ENCODE results near the gene IFT25.
"Not testable (repeated sequence)": the region's sequence is repeated elsewhere in the genome, so short reads cannot be mapped to it uniquely, and the experiment has no call there.

The IFT25 gene

DNA sequence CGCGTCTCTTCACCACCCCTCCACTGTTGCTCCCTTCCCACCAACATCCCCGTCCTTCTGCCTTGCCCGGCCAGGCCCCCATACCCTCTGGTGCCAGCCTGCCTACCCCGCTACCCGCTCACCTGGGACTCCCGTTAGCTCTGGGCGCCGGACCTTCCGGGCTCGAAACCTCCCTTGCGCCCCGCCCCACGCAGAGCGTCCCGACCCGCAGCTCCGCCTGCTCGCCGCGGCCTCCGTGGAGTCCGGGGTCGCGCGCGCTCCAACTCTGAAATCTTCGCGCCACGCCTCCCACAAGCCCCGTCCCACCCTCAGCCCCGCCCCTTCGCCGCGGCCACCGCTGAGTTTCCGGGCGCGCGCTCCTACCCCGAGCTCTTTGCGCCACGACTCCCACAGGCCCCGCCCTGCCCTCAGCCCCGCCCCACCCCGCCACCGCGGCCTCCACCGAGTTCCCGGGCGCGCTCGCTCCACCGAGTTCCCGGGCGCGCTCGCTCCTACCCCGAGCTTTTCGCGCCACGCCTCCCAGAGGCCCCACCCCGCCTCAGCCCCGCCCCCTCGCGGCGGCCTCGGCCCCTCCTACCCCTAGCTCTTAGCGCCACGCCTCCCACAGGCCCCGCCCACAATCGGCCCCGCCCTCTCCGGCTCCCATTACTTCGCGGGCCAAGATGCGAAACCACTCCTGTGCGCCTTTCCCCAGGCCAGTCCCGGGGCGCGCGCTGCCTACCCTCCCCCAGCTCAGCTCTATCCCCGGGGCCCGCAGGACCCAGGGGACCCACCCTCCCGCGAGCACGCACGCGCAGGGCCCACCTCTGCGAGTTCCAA, at the start of gene IFT25:
IFT25 (minus strand) TSS at position 267 of the 819 bp plus-strand sequence. CDS start 5,617 bp downstream, outside the sequence.
- DNase-seq = peak; percentile 79

DNA sequence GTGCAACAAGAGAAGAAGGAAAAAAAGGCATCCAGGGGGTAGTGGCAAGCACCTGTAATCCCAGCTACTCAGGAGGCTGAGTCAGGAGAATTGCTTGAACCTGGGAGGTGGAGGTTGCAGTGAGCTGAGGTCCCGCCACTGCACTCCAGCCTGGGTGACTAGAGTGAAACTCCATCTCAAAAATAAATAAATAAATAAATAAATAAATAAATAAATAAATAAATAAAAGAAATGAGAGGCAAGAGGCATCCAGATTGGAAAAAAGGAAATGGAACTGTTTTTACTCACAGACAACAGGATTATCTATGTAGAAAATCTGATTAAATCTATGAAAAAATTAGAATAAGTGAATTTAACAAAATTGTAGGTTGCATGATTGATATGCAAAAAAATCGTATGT, 49.0 kb upstream of the IFT25 start:
- DNase-seq = not testable (repeated sequence)

DNA sequence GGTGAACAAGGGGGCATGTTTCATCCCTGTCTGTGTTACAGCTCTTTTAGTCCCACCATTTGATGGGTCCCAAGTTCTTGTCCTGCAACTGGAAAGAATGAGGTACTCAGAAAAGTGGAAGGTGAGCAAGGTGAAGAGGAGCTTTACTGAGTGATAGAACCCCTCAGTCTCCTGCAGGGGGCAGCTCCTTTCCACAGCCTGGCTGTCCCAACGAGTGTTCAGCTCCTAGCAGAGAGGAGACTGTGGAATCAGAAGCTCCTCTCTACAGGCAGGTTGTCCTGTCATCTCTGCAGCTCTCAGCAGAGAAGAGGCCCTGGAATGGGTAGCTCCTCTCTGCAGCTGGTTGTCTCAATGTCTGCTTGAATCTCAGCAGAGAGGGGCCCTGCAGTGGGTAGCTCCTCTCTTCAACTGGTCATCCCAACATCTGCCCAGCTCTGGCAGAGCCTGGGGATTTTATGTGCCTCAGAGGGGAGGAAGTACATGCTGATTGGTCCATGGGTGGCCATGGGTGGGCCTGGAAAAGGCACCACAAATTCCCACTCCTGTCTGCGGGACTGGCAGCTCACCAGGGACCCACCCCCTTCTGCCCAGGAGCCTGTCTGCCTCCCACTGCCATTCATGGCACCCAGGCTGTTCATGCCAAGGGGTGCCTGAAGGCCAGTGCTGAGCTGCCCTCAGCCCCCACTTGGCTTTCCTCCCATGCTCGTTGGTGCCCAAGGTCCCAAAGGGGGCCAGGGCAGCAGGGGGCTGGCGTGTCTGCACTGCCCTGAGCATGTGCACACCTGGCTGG, 46.8 kb upstream of the IFT25 start:
- no peak for DNase-seq

DNA sequence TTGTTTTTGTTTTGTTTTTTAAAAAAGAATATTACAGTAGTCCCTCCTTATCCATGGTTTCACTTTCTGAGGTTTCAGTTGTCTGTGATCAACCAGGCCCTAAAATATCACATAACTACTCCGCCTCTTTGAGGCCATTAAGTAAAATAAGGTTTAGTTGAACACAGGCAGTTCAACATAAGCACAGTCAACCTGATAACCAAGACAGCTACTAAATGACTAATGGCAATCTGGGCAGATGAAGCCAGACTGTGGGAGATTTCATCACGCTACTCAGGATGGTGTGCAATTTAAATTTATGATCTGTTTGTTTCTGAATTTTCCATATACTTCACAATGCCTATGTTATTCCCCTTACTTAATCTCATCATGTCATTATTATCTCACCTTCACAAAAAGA, 42.4 kb upstream of the IFT25 start:
- DNase-seq = no peak

DNA sequence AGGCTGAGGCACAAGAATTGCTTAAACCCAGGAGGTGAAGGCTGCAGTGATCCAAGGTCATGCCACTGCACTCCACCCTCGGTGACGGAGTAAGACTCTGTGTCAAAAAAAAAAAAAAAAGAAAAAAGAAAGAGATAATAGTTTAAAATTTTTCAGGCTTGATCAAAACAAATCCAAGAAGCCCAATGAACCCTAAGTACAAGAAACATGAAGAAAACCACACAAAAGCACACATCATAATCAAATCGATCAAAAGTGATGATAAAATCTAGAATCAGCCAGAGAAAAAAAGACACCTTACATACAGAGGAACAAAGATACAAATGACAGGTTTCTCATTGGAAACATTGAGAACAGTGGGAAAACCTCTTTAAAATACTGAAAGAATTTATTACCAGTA, 41.0 kb upstream of the IFT25 start:
- DNase-seq = no peak

DNA sequence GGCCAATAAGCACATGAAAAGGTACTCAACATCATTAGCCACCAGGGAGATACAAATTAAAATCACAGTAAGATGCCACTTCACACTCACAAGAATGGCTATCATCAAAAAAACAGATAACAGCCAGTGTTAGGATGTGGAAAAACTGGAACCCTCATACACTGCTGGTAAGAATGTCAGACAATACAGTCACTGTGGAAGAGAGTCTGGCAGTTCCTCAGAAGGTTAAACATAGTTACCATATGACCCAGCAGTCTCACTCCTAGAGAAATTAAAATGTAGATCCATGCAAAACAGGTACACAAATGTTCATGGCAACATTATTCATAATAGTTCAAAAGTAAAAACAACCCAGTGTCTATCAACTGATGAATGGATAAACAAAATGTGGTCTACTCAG, 39.2 kb upstream of the IFT25 start:
- DNase-seq = no peak

DNA sequence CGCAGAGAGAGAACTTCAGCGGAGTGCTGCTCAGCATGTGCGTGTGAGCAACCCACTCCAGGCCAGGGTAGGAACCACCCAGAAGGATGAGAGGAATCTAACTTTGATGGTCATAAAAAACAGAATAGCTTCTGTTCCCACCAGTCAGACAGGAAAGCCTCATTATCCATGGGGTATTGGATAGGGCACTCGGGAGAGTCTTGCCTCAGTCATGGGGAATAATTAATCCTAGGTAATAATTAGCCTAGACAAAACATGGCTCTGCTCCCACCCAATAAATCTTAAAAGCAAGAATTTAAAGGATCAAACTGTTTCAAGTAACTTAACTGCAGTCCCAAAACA, 37.2 kb upstream of the IFT25 start:
- no peak for DNase-seq

DNA sequence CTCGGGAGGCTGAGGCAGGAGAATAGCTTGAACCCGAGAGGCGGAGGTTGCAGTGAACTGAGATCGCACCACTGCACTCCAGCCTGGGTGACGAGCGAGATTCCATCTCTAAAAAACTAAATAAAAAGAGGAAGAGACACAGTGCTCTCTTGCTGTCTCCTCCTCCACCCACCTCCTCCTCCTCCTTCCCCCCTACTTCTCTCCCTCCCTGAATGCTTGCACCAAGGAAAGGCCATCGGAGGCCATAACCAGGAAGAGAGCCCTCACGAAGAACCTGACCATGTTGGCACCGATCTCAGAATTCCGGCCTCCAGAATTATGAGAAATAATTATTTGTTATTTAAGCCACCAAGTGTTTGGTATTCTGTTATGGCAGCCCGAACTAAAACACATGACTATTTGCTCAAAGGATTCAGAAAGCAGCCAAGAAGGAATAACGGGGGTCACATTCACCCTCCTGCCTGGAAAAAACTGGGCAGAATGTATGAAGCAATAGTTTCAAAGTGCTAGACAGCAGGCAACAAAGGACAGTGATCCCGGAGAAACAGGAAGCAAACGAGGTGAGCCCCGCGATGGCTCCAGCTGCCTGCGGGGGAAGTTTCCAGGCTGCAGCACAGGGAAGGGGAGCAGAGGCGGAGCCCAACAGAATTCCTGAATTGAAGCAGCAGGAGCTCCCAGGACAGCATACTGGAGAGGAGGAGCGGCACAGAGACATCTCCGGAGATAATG, 36.7 kb upstream of the IFT25 start:
- no peak for DNase-seq

DNA sequence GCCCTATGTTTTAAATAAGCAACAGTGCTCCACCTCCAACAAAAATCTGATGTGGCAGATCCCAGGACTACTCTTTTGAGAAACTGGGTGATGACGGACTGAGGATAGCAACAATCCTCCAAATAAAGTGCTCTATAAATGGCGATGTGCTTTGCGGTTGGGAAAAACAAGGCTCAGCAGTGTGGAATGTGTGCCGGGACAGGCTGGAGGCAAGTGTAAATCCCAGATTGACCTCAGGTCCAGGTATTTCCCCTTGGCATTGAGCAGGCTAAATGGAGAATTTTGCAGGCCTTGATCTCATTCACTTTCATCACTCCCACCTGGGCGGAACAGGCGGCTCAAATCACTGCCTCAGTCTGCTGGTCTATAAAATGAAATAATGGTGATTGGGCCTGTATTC, 35.7 kb upstream of the IFT25 start:
- no peak for DNase-seq

DNA sequence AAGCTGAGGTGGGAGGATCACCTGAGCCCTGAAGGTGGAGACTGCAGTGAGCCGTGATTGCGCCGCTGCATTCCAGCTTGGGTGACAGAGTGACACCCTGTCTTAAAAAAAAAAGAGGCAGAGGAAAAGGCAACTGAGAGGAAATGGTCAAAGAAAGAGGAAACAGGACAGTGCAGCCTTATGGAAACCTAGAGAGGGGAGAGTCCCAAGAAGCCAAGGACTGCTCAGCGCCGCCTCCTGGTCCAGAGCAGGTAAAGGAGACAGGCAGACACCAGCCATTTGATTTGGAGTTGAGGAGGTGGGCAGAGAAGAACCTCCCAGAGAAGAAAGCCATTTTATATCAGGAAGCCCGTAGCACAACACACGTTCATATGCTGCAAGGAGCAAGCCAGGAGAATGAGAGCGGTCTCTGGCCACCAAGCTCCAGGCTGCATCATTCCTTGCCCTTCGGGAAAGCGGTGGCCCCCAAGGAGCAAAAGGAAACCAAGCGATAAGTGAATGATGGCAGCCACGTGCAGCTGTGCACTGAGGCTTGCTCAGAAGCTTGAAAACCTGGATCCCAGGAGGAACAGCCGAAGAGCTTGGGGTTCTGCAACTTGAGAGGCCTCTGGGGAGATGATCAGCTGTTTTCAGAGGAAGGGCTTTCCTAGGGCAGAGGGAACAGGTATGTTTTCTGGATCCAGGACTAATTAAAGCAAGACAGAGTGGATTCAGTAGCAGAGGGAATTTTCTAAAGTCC, 34.4 kb upstream of the IFT25 start:
- no peak for DNase-seq

DNA sequence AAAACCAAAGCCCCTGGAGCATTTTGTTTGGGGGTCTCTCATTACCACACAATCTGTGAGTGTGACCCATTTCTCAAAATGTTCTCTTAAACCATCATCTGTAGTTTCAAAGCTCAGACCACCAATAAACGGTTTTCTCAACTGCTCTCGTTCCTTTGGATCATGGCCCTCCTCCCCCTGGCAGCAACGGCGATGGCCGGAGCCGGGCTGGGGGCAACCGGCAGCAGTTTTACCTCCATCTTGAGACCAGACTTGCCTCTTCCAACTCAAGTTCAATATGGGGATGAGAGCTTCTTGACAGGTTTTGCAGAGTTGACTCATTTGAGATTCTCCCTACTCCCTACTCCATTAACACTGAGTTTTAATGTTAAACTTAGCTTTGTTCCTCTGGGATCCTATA, 30.4 kb upstream of the IFT25 start:
- DNase-seq = no peak

DNA sequence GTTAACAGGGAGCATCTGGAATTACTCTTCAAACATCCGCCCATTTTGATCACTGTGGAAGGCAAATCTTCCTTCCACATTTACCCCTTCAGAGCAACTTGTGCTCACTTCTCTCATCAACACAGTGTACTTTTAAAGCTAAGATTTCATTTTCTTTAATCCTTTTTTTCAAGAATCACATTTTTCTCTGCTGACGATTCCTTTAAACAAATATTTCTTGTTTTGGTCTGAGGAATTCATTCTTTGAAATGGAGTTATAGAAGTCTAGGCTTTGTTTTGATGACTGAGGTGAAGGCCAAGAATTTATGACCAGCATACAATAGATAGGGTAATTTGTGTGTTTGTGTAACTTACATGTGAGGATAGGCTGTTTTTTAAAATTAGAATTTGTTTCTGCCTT, 26.2 kb upstream of the IFT25 start:
- no peak for DNase-seq

DNA sequence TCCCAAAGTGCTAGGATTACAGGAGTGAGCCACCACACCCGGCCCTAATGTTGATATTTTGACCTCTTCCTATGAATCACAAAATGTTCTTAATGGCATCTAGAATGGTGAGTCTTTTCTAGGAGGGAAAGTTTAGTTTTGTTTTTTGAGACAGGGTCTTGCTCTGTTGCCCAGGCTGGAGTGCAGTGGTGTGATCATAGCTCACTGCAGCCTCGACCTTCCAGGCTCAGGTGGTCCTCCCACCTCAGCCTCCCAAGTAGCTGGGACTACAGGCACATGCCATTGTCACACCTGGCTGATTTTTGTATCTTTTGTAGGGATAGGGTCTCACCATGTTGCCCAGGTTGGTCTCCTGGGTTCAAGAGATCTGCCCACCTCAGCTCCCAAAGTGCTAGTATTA, 23.8 kb upstream of the IFT25 start:
- DNase-seq = not testable (repeated sequence)

DNA sequence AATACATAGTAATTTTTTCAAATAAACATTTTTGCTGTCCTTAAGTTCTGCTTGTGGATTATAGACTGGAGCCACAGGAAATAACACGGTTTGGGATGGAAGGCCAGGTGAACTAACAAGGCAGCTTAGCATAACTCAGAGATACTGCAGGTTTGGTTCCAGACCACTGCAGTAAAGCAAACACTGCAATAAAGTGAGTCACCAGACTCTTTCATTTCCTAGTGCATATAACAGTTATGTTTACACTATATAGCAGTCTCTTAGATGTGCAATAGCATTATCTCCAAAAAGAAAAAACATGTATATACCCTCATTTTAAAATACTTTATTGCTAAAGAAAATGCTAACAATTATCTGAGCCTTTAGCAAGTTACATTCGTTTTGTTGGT, 22.6 kb upstream of the IFT25 start:
- DNase-seq = no peak

DNA sequence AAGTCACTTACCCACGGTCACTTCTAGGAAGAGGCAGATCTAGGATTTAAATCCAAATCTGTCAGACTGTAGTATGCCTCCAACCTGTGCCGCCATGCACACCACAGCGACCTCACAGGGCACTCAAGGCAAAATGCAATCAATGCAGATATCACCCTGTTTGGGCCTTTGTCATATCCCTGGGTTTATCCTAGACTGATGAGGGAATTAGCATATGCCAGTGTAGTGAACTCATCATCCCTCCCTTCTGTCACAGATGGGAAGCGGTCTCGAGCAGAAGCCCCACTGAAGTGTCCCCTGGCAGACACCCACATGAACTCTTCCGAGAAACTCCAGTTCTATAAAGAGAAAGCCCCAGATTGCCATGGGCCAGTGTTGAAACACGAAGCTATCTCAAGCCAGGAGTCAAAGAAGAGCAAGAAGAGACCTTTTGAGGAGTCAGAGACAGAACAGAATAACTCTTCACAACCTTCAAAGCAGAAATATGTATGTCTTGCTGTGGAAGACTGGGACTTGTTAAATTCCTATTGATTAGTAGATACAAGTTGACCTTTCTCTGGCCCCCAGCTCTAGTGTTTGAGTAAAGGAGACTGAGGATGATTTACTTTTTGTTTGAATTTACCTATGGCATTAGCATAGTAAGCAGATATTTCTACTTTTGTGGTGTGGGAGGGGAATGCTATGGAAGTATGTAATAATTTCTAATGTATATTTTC, 22.1 kb upstream of the IFT25 start:
- no peak for DNase-seq

DNA sequence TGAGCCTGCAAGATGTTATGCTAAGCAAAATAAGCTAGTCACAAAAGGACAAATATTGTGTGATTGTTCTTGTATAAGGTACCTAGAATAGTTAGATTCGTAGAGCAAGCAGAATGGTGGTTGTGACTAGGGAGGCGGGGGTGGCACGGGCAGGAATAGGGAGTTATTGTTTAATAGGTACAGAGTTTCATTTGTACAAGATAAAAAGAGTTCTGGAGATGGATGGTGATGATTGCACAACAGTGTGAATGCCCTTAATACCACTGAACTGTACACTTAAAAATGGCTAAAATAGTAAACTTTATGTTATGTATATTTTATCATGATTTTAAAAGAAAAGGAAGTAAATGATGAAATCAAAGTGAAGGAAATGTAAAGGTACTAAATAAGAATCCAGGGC, 21.3 kb upstream of the IFT25 start:
- no peak for DNase-seq

DNA sequence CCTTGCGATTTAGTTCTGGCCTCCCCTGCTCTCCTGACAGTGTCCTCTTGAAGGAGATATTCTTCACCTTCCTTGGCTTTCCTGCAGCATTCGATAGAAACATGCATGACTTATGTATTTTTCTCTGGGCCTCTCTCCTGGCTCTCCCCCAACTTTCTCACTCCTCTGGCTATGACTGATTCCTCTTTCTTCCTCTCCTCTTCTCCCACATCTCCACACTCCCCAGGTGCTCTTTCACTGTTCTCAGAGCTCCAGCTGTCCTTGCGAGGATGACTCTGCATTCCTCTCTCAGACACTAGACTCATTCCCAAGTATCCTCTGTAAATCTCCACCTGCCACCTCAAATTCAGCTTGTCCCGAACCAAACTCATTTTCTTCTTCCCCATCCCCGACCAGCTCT, 18.6 kb upstream of the IFT25 start:
- no peak for DNase-seq

DNA sequence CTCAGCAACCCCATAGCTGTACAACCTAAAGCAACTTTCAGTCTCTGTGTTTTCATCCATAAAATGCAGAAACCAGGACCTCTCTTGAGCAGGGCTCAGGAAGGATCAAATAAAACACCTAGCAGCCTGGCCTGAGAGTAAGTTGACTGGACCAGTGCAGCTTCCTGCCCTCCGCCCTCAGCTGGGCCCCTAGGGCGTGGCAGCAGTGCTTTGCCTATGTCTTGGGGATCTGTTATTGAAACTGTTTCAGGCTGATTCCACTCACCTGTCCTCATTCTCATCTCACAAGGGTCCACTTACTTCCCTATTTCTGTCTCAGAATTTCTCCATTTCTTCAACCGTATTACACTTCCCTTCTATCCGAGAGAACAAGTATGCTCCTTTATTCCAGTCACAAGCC, 18.0 kb upstream of the IFT25 start:
- no peak for DNase-seq

DNA sequence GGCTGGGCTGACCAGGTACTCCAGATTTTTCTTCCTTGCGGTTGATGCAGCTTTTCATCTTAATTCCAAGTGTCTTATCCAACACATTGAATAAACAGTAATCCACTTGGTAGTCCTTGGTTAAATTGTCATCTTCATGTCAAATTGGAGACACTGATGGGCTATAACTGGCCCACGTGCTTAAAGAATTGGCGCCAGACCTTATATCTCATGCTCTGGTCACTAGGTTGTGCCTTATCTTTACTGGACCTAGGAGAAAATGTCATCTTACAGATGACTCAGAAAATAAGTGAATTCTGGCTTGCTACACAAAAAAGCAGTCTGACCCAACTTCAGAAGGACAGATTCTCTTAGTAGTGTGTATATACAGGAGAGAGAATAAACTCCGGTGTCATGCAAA, 16.9 kb upstream of the IFT25 start:
- no peak for DNase-seq

DNA sequence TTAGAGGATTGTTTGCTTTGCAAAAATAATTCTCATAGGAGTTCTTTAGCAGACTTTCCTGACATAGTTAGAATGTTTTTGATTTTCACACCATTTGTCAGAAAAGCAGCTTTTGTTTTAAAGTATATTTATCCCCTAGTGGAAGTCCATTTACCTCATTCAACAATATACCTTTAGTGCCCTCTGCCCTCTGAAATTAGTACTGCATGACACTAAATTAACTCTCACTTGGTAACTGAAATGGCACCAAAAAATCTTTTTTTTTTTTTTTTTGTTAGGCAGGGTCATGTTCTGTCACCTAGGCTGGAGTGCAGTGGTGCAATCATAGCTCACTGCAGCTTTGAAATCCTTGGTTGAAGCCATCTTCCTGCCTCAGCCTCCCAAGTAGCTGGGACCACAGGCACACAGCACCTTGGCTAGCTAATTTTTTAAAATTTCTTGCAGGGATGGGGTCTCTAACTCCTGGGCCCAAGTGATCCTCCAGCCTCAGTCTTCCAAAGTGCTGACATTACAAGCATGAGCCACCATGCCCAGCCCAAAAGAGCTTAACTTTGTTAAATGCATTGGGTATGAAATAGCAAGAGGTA, 14.3 kb upstream of the IFT25 start:
- no peak for DNase-seq

DNA sequence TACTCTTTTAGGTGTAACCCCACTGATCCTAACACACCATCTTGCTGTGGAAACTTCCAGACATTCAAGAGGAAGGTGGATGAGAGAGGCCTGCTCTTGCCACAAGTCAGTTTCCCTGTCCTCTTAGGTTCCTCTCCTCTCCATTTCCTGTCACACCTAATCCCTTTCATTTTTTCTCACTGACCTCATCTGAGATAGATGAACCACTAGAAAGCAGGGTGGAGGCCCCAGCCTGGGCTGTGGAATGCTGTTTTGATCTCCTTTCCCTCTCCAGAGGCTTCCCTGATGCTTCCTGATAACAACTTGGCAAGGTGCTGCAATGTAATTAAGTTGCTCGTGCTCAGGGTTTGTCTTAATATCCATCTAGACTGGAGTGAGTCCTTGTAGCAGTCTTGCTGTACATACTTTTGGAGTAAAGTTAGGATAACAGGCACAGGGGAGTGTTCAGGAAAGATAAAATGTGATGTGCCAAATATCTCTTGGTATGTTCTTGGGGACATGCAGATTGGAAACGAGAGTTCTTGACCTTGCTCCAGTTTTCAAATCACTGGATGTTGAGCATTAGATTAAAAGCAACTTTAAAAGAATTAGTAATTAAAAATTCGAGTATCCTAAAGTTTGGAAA, 11.8 kb upstream of the IFT25 start:
- no peak for DNase-seq

All from DMS 273 treated with DMSO at 0.1 percent for 48 hours (cell line).